ENCODE data around the gene FES.
"Not testable (repeated sequence)": the region's sequence is repeated elsewhere in the genome, so short reads cannot be mapped to it uniquely, and the experiment has no call there.

Gene FES

DNA sequence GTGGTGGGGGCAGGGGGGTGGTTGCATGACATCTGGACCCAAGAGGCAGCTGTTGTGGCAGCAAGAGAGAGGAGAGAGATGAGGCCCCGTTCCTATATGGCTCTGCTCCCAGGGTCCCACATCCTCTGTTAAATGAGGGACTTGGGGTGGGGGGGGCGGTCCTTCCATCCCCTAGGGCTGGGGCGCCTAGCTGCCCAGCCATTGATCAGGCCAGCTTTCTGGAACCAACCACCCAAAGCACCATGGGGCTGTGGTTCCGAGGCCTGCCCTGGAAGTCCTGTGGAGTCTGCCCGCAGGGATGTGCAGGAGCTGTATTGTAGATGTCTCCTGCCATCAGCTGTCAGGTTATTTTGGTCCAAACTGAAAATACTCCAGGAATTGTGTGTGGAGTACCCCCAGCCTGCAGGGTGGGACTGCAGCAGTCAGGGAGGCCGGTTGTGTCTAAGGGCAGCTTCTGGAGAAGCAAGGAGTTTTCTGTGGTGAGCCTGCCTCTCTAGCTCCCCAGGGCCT, 10.8 kb upstream of the FES start:
- H3K27me3 ChIP-seq (ENCODE audit: control insufficient read depth, insufficient read depth, low read length): no peaks in the 10 kb centered on the region
- no peak overlapping the region for H3K27ac ChIP-seq (ENCODE audit: low read depth, low read length)
- peaks cover 22% of the 10 kb centered on the region for H3K36me3 ChIP-seq (ENCODE audit: control insufficient read depth, insufficient read depth, low read length)
- H3K4me1 ChIP-seq (ENCODE audit: control insufficient read depth, insufficient read depth, low read length): peaks cover 11% of the 10 kb centered on the region
- no peak overlapping the region for H3K9ac ChIP-seq (ENCODE audit: low read length)
- no peak overlapping the region for H3K4me3 ChIP-seq (ENCODE audit: low read length)

DNA sequence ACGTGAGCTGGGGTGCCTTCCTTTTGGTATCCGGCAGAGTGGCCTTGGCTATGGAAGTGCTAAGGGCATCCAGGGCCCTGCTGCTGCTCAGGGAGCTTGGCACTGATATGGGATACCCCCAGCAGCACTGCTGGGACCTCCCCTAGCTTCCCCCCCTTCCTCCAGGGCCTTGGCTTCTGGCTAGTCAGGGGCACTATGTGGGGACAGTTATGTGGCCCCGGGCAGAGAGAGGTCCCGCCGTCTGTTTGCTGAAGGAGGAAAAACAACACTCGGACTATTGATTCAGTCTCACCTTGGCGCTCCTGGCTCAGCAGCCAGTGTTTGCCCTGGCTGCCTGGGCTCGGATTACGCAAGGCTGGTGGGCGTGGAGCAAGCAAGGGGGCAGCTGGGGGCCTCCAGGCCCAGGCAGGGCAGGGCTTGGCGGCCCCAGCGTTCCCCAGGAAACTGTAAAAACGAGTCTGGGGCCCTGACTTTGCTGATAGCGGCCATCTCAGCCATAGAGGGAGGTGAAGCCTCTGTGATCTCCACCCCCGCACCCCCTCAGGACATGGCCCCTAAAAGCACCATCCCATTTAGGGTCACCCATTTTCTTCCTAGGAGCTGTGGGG, 10.2 kb upstream of the FES start:
- Histone ChIP-seq H3K4me1 (ENCODE audit: control insufficient read depth, insufficient read depth, low read length) (peaks cover 11% of the 10 kb centered on the region), H3K27ac (ENCODE audit: low read depth, low read length) (no peak overlapping the region), H3K9ac (ENCODE audit: low read length) (no peak overlapping the region), H3K36me3 (ENCODE audit: control insufficient read depth, insufficient read depth, low read length) (peaks cover 26% of the 10 kb centered on the region), H3K27me3 (ENCODE audit: control insufficient read depth, insufficient read depth, low read length) (no peaks in the 10 kb centered on the region), H3K4me3 (ENCODE audit: low read length) (no peak overlapping the region)

DNA sequence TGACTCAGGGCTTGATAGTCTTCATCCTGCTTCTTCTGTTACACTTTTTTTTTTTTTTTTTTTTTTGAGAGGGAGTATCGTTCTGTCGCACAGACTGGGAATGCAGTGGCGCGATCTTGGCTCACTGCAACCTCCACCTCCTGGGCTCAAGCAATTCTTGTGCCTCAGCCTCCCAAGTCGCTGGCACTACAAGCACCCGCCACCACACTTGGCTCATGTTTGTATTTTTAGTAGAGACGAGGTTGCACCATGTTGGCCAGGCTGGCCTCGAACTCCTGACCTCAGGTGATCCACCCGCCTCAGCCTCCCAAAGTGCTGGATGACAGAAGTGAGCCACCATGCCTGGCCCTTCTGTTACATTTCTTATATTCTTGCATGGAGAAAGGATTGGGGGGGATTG, 9.3 kb upstream of the FES start:
- H3K4me3 ChIP-seq (ENCODE audit: low read length); H3K9ac ChIP-seq (ENCODE audit: low read length); H3K27me3 ChIP-seq (ENCODE audit: control insufficient read depth, insufficient read depth, low read length); H3K27ac ChIP-seq (ENCODE audit: low read depth, low read length): not testable (repeated sequence)
- Histone ChIP-seq H3K4me1 (ENCODE audit: control insufficient read depth, insufficient read depth, low read length) (peaks cover 11% of the 10 kb centered on the region), H3K36me3 (ENCODE audit: control insufficient read depth, insufficient read depth, low read length) (peaks cover 31% of the 10 kb centered on the region)

DNA sequence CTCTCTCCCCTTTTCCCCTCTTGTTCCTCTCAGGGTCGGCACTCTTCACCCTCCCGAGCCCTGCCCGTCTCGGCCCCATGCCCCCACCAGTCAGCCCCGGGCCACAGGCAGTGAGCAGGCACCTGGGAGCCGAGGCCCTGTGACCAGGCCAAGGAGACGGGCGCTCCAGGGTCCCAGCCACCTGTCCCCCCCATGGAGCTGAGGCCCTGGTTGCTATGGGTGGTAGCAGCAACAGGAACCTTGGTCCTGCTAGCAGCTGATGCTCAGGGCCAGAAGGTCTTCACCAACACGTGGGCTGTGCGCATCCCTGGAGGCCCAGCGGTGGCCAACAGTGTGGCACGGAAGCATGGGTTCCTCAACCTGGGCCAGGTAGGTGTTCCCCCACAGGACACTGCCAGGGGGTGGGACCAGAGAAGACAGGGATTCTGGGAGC, 8.7 kb upstream of the FES start:
- H3K4me1 ChIP-seq (ENCODE audit: control insufficient read depth, insufficient read depth, low read length): peaks cover 11% of the 10 kb centered on the region
- no peaks in the 10 kb centered on the region for H3K27me3 ChIP-seq (ENCODE audit: control insufficient read depth, insufficient read depth, low read length)
- H3K4me3 ChIP-seq (ENCODE audit: low read length): no peak overlapping the region
- no peak overlapping the region for H3K9ac ChIP-seq (ENCODE audit: low read length)
- peaks cover 36% of the 10 kb centered on the region for H3K36me3 ChIP-seq (ENCODE audit: control insufficient read depth, insufficient read depth, low read length)
- no peak overlapping the region for H3K27ac ChIP-seq (ENCODE audit: low read depth, low read length)

DNA sequence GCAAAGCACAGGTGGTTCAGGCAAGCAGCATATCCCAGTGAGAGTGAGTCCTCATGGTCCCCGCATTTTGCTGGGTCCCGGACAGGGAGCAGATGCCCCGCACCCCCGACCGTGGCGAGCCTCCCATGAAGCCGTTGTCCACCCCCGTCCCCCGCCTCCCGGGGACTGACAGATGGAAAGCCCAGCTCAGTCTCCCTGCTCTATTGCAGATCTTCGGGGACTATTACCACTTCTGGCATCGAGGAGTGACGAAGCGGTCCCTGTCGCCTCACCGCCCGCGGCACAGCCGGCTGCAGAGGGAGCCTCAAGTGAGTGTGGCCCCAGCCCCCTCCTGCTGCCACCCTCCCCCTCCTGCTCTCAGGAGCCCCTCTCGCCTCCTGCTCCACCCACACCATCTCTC, 8.3 kb upstream of the FES start:
- peaks cover 11% of the 10 kb centered on the region for H3K4me1 ChIP-seq (ENCODE audit: control insufficient read depth, insufficient read depth, low read length)
- H3K4me3 ChIP-seq (ENCODE audit: low read length): no peak overlapping the region
- H3K9ac ChIP-seq (ENCODE audit: low read length): no peak overlapping the region
- H3K36me3 ChIP-seq (ENCODE audit: control insufficient read depth, insufficient read depth, low read length): peaks cover 39% of the 10 kb centered on the region
- H3K27me3 ChIP-seq (ENCODE audit: control insufficient read depth, insufficient read depth, low read length): no peaks in the 10 kb centered on the region
- H3K27ac ChIP-seq (ENCODE audit: low read depth, low read length): no peak overlapping the region

DNA sequence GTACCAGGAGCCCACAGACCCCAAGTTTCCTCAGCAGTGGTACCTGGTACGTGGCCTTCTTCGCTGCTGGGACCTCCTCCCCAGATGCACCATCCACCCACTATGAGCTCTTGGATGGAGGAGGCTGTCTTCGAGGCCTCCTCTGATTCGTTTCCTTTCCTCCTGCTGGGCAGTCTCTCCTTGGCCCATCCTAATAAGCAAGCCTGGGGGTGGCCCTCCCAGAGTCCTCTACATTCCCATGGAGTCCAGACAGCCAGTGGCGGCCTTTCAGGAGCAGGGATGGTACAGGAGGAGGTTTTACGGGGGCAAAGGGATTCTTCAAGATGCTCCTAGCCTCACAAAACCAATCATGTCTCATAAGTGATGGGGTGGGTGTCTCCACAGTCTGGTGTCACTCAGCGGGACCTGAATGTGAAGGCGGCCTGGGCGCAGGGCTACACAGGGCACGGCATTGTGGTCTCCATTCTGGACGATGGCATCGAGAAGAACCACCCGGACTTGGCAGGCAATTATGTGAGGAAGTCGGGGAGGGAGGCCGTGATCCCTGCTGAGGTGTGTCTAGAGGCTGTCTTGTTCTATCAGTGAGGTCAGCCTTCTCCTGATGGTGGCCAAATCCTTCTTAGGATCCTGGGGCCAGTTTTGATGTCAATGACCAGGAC, 7.7 kb upstream of the FES start:
- Histone ChIP-seq H3K36me3 (ENCODE audit: control insufficient read depth, insufficient read depth, low read length) (peaks cover 43% of the 10 kb centered on the region), H3K9ac (ENCODE audit: low read length) (no peak overlapping the region), H3K27ac (ENCODE audit: low read depth, low read length) (no peak overlapping the region), H3K4me3 (ENCODE audit: low read length) (no peak overlapping the region), H3K4me1 (ENCODE audit: control insufficient read depth, insufficient read depth, low read length) (peaks cover 11% of the 10 kb centered on the region), H3K27me3 (ENCODE audit: control insufficient read depth, insufficient read depth, low read length) (no peaks in the 10 kb centered on the region)

DNA sequence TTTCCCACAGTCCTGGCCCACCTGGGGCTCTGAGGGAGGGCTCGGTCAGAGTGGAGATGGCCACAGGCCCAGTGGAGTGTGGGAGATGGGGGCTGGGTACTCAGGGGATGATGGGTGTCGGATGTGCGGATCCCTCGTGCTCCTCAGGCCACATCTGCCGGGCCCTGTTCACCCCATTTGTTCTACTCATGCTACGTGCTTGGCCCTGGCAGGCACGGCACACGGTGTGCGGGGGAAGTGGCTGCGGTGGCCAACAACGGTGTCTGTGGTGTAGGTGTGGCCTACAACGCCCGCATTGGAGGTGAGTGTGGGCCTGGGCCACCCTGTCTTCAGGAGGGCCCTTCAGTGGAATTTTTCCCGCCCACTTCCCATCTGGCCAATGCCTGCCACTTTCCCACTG, 7.0 kb upstream of the FES start:
- Histone ChIP-seq H3K27ac (ENCODE audit: low read depth, low read length) (no peak overlapping the region), H3K9ac (ENCODE audit: low read length) (no peak overlapping the region), H3K27me3 (ENCODE audit: control insufficient read depth, insufficient read depth, low read length) (no peaks in the 10 kb centered on the region), H3K36me3 (ENCODE audit: control insufficient read depth, insufficient read depth, low read length) (peaks cover 47% of the 10 kb centered on the region), H3K4me3 (ENCODE audit: low read length) (no peak overlapping the region), H3K4me1 (ENCODE audit: control insufficient read depth, insufficient read depth, low read length) (peaks cover 9% of the 10 kb centered on the region)

DNA sequence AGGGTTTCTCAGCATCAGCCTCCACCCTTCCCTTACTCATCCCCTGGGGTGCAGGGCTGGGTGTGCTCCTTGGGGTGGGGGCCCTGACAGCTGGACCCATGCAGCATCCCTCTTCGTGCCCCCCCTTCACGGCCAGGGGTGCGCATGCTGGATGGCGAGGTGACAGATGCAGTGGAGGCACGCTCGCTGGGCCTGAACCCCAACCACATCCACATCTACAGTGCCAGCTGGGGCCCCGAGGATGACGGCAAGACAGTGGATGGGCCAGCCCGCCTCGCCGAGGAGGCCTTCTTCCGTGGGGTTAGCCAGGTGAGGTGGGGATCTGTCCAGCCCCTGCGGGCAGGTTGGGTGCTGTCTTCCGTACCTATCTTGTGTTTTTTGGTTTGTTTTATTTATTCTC, 6.3 kb upstream of the FES start:
- Histone ChIP-seq H3K9ac (ENCODE audit: low read length) (no peak overlapping the region), H3K27ac (ENCODE audit: low read depth, low read length) (no peak overlapping the region), H3K4me1 (ENCODE audit: control insufficient read depth, insufficient read depth, low read length) (peaks cover 3% of the 10 kb centered on the region), H3K36me3 (ENCODE audit: control insufficient read depth, insufficient read depth, low read length) (peaks cover 47% of the 10 kb centered on the region), H3K27me3 (ENCODE audit: control insufficient read depth, insufficient read depth, low read length) (no peaks in the 10 kb centered on the region), H3K4me3 (ENCODE audit: low read length) (no peak overlapping the region)

DNA sequence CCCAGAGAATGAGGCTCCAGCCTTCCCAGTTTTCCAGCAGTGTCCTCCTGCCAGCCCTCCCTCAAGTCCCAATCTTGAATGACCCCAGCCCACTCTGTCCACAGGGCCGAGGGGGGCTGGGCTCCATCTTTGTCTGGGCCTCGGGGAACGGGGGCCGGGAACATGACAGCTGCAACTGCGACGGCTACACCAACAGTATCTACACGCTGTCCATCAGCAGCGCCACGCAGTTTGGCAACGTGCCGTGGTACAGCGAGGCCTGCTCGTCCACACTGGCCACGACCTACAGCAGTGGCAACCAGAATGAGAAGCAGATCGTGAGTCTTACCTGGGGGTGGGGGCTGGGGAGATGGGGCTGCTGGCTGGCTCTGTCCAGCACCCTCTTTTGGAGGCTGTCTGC, 5.6 kb upstream of the FES start:
- no peak overlapping the region for H3K9ac ChIP-seq (ENCODE audit: low read length)
- H3K36me3 ChIP-seq (ENCODE audit: control insufficient read depth, insufficient read depth, low read length): peaks cover 47% of the 10 kb centered on the region
- H3K4me3 ChIP-seq (ENCODE audit: low read length): no peak overlapping the region
- no peak overlapping the region for H3K27ac ChIP-seq (ENCODE audit: low read depth, low read length)
- H3K4me1 ChIP-seq (ENCODE audit: control insufficient read depth, insufficient read depth, low read length): peaks cover 4% of the 10 kb centered on the region
- H3K27me3 ChIP-seq (ENCODE audit: control insufficient read depth, insufficient read depth, low read length): no peaks in the 10 kb centered on the region

DNA sequence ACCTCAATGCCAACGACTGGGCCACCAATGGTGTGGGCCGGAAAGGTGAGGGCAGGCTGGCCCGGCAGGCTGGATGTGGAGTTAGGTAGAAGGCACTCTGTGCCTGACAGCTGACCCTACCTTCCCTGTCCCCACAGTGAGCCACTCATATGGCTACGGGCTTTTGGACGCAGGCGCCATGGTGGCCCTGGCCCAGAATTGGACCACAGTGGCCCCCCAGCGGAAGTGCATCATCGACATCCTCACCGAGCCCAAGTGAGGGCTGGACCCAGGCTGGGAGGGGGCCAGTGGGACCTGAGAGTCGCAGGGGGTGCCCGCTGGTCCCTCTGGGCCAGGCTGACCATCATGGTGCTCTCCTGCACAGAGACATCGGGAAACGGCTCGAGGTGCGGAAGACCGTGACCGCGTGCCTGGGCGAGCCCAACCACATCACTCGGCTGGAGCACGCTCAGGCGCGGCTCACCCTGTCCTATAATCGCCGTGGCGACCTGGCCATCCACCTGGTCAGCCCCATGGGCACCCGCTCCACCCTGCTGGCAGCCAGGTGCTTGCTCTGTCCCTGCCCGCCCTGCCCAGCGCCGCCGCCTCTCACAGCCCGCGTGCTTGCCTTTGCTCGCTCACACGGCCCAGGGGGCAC, 4.5 kb upstream of the FES start:
- H3K36me3 ChIP-seq (ENCODE audit: control insufficient read depth, insufficient read depth, low read length): peaks cover 47% of the 10 kb centered on the region
- H3K9ac ChIP-seq (ENCODE audit: low read length): no peak overlapping the region
- no peak overlapping the region for H3K4me3 ChIP-seq (ENCODE audit: low read length)
- peaks cover 4% of the 10 kb centered on the region for H3K4me1 ChIP-seq (ENCODE audit: control insufficient read depth, insufficient read depth, low read length)
- H3K27me3 ChIP-seq (ENCODE audit: control insufficient read depth, insufficient read depth, low read length): no peaks in the 10 kb centered on the region
- H3K27ac ChIP-seq (ENCODE audit: low read depth, low read length): no peak overlapping the region

DNA sequence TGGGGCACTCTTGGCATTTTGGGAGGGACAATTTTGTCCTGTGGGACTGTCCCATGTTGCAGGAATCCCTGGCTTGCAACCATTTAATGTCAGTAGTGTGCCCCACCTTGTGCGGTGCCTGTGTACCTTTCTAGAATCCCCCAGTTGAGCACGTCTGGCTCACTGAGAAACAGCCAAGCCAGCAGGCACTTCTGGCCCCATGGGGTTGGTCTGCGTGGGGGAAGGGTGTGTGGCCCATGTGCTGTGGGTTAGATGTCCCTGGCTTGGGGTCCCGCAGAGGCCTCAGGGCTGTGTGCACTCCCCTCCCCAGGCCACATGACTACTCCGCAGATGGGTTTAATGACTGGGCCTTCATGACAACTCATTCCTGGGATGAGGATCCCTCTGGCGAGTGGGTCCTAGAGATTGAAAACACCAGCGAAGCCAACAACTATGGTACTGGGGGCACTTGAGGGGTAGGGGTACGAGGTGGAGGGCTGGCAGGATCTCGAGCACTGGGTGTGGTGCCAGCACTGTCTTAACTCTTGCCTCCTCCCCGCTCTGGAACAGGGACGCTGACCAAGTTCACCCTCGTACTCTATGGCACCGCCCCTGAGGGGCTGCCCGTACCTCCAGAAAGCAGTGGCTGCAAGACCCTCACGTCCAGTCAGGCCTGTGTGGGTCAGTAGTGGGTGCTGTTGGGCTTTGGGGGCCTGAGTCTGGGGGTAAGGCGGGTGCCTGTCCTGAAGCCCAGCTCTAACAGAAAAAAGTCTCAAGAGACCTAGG, 3.7 kb upstream of the FES start:
- H3K27ac ChIP-seq (ENCODE audit: low read depth, low read length): no peak overlapping the region
- no peak overlapping the region for H3K9ac ChIP-seq (ENCODE audit: low read length)
- no peak overlapping the region for H3K4me3 ChIP-seq (ENCODE audit: low read length)
- peaks cover 47% of the 10 kb centered on the region for H3K36me3 ChIP-seq (ENCODE audit: control insufficient read depth, insufficient read depth, low read length)
- no peaks in the 10 kb centered on the region for H3K27me3 ChIP-seq (ENCODE audit: control insufficient read depth, insufficient read depth, low read length)
- peaks cover 4% of the 10 kb centered on the region for H3K4me1 ChIP-seq (ENCODE audit: control insufficient read depth, insufficient read depth, low read length)

DNA sequence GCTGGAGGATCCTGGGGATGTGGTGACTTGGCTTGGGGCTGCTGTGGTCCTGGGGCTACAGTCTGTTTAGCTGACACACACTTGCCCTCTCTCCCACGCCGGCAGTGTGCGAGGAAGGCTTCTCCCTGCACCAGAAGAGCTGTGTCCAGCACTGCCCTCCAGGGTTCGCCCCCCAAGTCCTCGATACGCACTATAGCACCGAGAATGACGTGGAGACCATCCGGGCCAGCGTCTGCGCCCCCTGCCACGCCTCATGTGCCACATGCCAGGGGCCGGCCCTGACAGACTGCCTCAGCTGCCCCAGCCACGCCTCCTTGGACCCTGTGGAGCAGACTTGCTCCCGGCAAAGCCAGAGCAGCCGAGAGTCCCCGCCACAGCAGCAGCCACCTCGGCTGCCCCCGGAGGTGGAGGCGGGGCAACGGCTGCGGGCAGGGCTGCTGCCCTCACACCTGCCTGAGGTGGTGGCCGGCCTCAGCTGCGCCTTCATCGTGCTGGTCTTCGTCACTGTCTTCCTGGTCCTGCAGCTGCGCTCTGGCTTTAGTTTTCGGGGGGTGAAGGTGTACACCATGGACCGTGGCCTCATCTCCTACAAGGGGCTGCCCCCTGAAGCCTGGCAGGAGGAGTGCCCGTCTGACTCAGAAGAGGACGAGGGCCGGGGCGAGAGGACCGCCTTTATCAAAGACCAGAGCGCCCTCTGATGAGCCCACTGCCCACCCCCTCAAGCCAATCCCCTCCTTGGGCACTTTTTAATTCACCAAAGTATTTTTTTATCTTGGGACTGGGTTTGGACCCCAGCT, 2.9 kb upstream of the FES start:
- H3K4me3 ChIP-seq (ENCODE audit: low read length): no peak overlapping the region
- no peak overlapping the region for H3K9ac ChIP-seq (ENCODE audit: low read length)
- H3K4me1 ChIP-seq (ENCODE audit: control insufficient read depth, insufficient read depth, low read length): peaks cover 4% of the 10 kb centered on the region
- H3K36me3 ChIP-seq (ENCODE audit: control insufficient read depth, insufficient read depth, low read length): peaks cover 41% of the 10 kb centered on the region
- H3K27ac ChIP-seq (ENCODE audit: low read depth, low read length): no peak overlapping the region
- H3K27me3 ChIP-seq (ENCODE audit: control insufficient read depth, insufficient read depth, low read length): no peaks in the 10 kb centered on the region
